ENCODE data around the gene CDH23. TPM values are rescaled to one million over a fixed set of nuclear protein-coding genes. Genes with fewer than 3 reads are reported as not detected.

The CDH23 gene
- total RNA-seq, 2 donors from 2014 or later = 1.1 to 2.8 TPM

DNA sequence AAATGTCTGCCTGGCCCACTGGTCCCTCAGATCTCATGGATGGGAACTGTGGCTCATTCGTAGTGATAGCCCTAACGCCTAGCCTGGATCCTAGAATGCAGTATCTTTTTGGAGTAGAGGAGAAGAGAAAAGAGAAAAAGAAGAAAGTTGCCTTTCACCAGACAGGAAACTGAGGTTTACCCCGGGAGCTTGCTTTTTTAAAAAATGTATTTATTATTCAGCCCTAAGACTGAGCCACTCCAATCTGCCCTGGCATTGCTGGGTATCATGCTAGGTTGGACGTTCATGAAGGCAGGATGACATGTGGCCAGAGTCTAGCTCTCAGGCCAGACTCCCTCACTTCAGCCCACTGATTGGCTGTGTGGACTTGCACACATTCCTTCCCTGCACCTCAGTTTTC is 344.3 kb downstream of the CDH23 start:
- no peak for ATAC-seq (replicated peaks in 1 of 2)
- Mint-ChIP-seq H3K9me3 (peaks cover 0 to 4% of the 10 kb centered on the region in 2 donors), H3K4me1 (ENCODE audit: low read depth) (peaks cover 97% of the 10 kb centered on the region), H3K27me3 (ENCODE audit: low read depth) (no peaks in the 10 kb centered on the region), H3K4me3 (peak overlapping the region; percentile 36 to 42), H3K36me3 (ENCODE audit: insufficient read depth in 2 of 2) (peaks cover 7 to 9% of the 10 kb centered on the region in 2 donors), H3K27ac (peak overlapping the region; percentile 41)
- no peak for DNase-seq

- H3K36me3 Mint-ChIP-seq (ENCODE audit: insufficient read depth in 2 of 2) = peaks cover 7 to 9% of the 10 kb centered on the region in 2 donors
- peaks cover 0 to 4% of the 10 kb centered on the region in 2 donors for H3K9me3 Mint-ChIP-seq
- peak overlapping the region; percentile 41 for H3K27ac Mint-ChIP-seq
- DNase-seq (no peak), ATAC-seq (replicated peaks in 1 of 2) (no peak)
- H3K4me3 Mint-ChIP-seq = peak overlapping the region; percentile 42 to 66
- peaks cover 97% of the 10 kb centered on the region for H3K4me1 Mint-ChIP-seq (ENCODE audit: low read depth)
- no peaks in the 10 kb centered on the region for H3K27me3 Mint-ChIP-seq (ENCODE audit: low read depth)
Measured at GRCh38 chr10:71741671-71742070, 345.0 kb downstream of the CDH23 start.

GRCh38 chr10:71742301-71743088 is 345.8 kb downstream of the CDH23 start:
- no peak for DNase-seq
- Mint-ChIP-seq H3K4me1 (ENCODE audit: low read depth) (peaks cover 97% of the 10 kb centered on the region), H3K4me3 (peak overlapping the region; percentile 12 to 66), H3K9me3 (peaks cover 0 to 4% of the 10 kb centered on the region in 2 donors), H3K36me3 (ENCODE audit: insufficient read depth in 2 of 2) (peaks cover 7 to 9% of the 10 kb centered on the region in 2 donors), H3K27ac (peak overlapping the region; percentile 84), H3K27me3 (ENCODE audit: low read depth) (no peaks in the 10 kb centered on the region)
- peak; percentile 21 for ATAC-seq (replicated peaks in 1 of 2)

- H3K27me3 Mint-ChIP-seq (ENCODE audit: low read depth) = no peaks in the 10 kb centered on the region
- ATAC-seq (replicated peaks in 1 of 2) (no peak), DNase-seq (no peak)
- peak overlapping the region; percentile 84 for H3K27ac Mint-ChIP-seq
- H3K36me3 Mint-ChIP-seq (ENCODE audit: insufficient read depth in 2 of 2) = peaks cover 7 to 9% of the 10 kb centered on the region in 2 donors
- peaks cover 97% of the 10 kb centered on the region for H3K4me1 Mint-ChIP-seq (ENCODE audit: low read depth)
- peaks cover 0 to 4% of the 10 kb centered on the region in 2 donors for H3K9me3 Mint-ChIP-seq
- H3K4me3 Mint-ChIP-seq = peak overlapping the region in 1 of 2 donors; percentile 66
Measured at GRCh38 chr10:71743089-71743838, 346.5 kb downstream of the CDH23 start.

DNA sequence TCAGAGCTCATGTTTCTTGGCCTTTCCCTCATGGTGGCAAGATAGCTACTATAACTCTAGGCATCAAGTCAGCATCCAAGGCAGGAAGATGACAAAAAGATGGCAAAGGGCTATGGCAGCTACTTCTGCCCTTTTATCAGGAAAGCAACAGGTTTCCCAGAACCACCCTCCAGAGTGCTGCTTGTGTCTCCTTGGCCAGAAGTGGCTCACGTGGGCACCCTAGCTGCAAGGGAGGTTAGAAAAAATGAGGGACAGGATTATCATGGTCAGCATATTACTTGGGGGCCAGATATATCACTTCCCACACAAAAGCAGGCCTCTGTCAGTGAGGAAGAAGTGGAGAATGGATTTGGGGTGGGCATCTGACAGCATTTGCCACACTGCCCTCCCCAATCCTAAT is 347.1 kb downstream of the CDH23 start:
- DNase-seq (no peak), ATAC-seq (replicated peaks in 1 of 2) (no peak)
- Mint-ChIP-seq H3K27me3 (ENCODE audit: low read depth) (no peaks in the 10 kb centered on the region), H3K4me3 (no peak overlapping the region), H3K36me3 (ENCODE audit: insufficient read depth in 2 of 2) (peaks cover 7 to 9% of the 10 kb centered on the region in 2 donors), H3K9me3 (peaks cover 0 to 4% of the 10 kb centered on the region in 2 donors), H3K27ac (no peak overlapping the region), H3K4me1 (ENCODE audit: low read depth) (peaks cover 99% of the 10 kb centered on the region)

- Mint-ChIP-seq H3K36me3 (ENCODE audit: insufficient read depth in 2 of 2) (peaks cover 7 to 9% of the 10 kb centered on the region in 2 donors), H3K4me1 (ENCODE audit: low read depth) (peaks cover 99% of the 10 kb centered on the region), H3K4me3 (no peak overlapping the region), H3K27ac (peak overlapping the region; percentile 46), H3K9me3 (peaks cover 0 to 4% of the 10 kb centered on the region in 2 donors), H3K27me3 (ENCODE audit: low read depth) (no peaks in the 10 kb centered on the region)
- no peak for DNase-seq
- no peak for ATAC-seq (replicated peaks in 1 of 2)
Measured at GRCh38 chr10:71744897-71745663, 348.4 kb downstream of the CDH23 start.

- ATAC-seq (replicated peaks in 1 of 2) (no peak), DNase-seq (no peak)
- Mint-ChIP-seq H3K27ac (no peak overlapping the region), H3K9me3 (peaks cover 0 to 4% of the 10 kb centered on the region in 2 donors), H3K4me1 (ENCODE audit: low read depth) (peaks cover 99% of the 10 kb centered on the region), H3K27me3 (ENCODE audit: low read depth) (no peaks in the 10 kb centered on the region), H3K4me3 (no peak overlapping the region), H3K36me3 (ENCODE audit: insufficient read depth in 2 of 2) (peaks cover 7 to 12% of the 10 kb centered on the region in 2 donors)
Measured at GRCh38 chr10:71745664-71746250, 349.0 kb downstream of the CDH23 start.

DNA sequence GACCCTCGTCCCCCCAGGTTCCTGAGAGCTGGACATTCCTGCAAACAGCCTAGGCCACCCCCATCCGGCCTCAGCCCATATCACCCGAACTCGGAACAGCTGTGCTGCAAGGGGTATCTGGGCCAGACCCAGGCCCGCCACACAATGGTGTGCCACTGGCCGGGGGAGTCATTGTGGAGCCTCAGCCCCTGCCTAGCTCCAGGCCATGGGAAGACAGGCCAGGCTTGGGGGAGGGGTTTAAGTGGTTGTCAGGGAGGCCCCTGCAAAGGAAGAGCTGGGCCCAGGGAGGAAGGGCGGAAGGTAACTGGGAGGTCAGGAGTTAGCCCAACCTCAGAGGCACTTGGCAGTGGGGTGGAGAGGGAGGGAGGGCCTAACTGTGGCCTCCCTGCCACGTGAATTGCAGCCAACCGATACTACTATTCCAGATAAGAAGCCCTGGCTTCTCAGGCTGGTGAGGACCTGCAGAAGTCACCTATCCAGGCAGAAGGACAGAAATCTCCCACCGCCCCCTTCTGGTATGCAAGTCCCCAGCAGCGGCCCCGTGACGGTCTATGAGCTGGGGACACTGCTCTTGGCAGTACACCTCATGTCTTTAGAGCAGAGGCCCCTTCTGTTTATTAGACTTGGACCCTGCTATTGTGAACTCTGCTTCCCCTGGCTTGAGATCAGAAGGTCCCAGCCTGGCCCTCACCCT is 349.8 kb downstream of the CDH23 start:
- DNase-seq (no peak), ATAC-seq (replicated peaks in 1 of 2) (no peak)
- Mint-ChIP-seq H3K27ac (peak overlapping the region; percentile 89), H3K4me1 (ENCODE audit: low read depth) (peaks cover 97% of the 10 kb centered on the region), H3K36me3 (ENCODE audit: insufficient read depth in 2 of 2) (peaks cover 7 to 12% of the 10 kb centered on the region in 2 donors), H3K4me3 (peak overlapping the region in 1 of 2 donors; percentile 51), H3K9me3 (peaks cover 0 to 4% of the 10 kb centered on the region in 2 donors), H3K27me3 (ENCODE audit: low read depth) (no peaks in the 10 kb centered on the region)

GRCh38 chr10:71747039-71747531 is 350.4 kb downstream of the CDH23 start:
- DNase-seq = no peak
- H3K36me3 Mint-ChIP-seq (ENCODE audit: insufficient read depth in 2 of 2) = peaks cover 7 to 12% of the 10 kb centered on the region in 2 donors
- peak overlapping the region; percentile 75 to 90 for H3K4me3 Mint-ChIP-seq
- H3K27ac Mint-ChIP-seq = peak overlapping the region; percentile 89
- no peaks in the 10 kb centered on the region for H3K27me3 Mint-ChIP-seq (ENCODE audit: low read depth)
- peaks cover 97% of the 10 kb centered on the region for H3K4me1 Mint-ChIP-seq (ENCODE audit: low read depth)
- H3K9me3 Mint-ChIP-seq = peaks cover 0 to 4% of the 10 kb centered on the region in 2 donors
- ATAC-seq (replicated peaks in 1 of 2) = no peak

DNA sequence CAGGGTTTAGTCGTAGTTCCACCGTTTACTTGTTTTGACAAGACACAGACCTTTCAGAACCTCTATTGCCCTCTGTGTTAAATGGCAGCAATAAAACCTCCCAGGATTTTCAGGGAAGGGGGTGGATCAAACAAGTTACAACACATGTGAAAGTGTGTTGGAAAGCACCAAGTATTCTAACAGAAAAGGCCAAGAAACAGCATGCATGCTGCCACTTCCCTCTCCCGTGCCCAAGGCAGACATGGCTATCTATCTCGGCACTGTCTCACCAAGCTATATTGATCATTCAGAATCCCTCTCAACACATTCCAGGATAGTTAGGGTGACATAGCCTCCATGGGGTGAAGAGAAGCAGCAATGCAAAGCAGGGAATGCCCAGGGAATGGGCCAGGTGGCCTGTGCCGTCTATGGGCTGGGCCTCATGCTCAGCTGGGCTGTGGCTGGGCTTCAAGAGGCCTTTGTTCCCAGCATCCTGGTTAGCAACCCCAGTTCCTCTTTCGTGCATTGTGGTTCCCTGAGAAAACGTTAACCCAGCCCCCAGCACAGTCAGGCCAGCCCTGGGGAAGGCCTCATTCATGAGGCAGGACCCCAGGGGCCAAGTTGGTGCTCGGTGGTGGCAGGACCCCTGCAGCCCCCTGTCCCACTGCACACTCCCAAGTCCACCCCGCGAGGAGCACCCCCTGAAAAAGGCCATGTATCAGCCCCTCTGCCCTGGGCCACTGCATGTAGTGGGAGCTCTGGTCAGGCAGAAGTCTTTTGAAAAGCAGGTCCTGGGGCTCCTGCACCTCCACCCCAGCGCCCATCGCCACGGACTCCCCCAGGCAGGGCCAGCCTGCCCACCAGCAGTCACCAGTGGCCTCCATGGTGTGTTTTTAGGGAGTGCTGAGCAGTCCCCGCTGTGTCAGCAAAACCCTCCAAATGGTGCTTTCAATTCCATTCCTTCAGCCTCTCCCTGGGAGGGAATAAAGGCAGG is 351.1 kb downstream of the CDH23 start:
- Mint-ChIP-seq H3K36me3 (ENCODE audit: insufficient read depth in 2 of 2) (peaks cover 2 to 5% of the 10 kb centered on the region in 2 donors), H3K27ac (peak overlapping the region; percentile 89), H3K4me3 (peak overlapping the region; percentile 75 to 90), H3K27me3 (ENCODE audit: low read depth) (no peaks in the 10 kb centered on the region), H3K9me3 (no peaks in the 10 kb centered on the region), H3K4me1 (ENCODE audit: low read depth) (peaks cover 97% of the 10 kb centered on the region)
- ATAC-seq (replicated peaks in 1 of 2) (no peak), DNase-seq (no peak)

GRCh38 chr10:71748671-71749191 is 352.0 kb downstream of the CDH23 start:
- no peaks in the 10 kb centered on the region for H3K9me3 Mint-ChIP-seq
- peak overlapping the region; percentile 75 to 90 for H3K4me3 Mint-ChIP-seq
- DNase-seq (peak; percentile 80 to 83), ATAC-seq (replicated peaks in 1 of 2) (peak; percentile 87 to 88)
- H3K4me1 Mint-ChIP-seq (ENCODE audit: low read depth) = peaks cover 97% of the 10 kb centered on the region
- H3K27ac Mint-ChIP-seq = peak overlapping the region; percentile 89
- H3K27me3 Mint-ChIP-seq (ENCODE audit: low read depth) = no peaks in the 10 kb centered on the region
- peaks cover 0 to 5% of the 10 kb centered on the region in 2 donors for H3K36me3 Mint-ChIP-seq (ENCODE audit: insufficient read depth in 2 of 2)

Data from activated T-cell treated with anti-CD3 and anti-CD28 coated beads, Interleukin-2, amount 50 U/mL, for 72 hours (primary cell).